ENCODE results near the gene SAMD1. TPM values are rescaled to one million over a fixed set of nuclear protein-coding genes. Genes with fewer than 3 reads are reported as not detected.
A peak's percentile ranks its signal among the peaks of the same experiment; 100 is the strongest.

The SAMD1 gene
- total and polyA plus RNA-seq, 9 of the 15 experiments (the other 6 are each of a cell fraction or from before 2014, with no cell fraction given): 2.9 to 96.0 (median 43.5) TPM

DNA sequence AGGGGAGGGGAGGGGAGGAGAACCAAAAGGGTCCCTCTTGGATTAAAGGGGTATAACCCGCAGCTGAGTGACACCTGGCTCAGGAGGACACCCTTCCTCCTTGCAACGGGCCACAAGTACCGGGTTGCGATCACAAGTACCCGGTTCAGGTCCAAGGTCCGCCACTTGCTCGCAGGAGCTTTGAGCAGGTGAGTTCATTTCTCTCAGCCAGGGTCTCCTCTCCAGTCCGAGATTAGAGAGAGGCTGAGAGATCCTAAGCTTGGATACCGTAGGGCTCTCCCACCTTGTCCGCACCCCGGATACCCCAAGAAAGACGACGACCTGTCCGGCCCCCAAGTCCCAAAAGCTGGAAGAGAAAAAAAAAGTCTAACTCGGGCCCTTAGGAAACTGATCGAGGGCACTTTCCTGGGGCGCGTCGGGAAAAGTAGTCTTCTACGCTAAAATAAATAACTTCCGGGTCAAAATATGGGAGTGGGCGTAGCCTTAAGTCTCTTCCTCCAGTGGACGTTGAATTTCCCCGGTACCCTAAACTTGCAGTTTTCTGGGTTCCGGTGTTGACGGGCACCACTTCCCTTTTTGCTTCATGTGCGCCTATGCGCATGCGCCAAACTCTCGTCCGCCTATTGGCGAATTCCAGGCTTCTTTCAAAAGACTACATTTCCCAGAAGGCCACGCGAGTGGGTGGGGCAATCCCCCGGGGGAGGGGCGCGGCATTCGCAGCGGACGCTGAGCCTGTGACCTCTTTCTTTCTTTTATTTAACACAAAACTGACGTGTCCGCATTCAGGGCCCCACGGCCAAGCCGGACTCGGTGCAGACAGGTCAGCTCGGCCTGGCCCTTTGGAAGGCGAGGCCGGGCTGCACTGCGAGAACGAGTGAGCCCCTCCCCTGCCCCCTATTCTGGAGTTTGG lies 9.4 kb downstream of the SAMD1 start (continued):
- TF ChIP-seq, protein P1, sequence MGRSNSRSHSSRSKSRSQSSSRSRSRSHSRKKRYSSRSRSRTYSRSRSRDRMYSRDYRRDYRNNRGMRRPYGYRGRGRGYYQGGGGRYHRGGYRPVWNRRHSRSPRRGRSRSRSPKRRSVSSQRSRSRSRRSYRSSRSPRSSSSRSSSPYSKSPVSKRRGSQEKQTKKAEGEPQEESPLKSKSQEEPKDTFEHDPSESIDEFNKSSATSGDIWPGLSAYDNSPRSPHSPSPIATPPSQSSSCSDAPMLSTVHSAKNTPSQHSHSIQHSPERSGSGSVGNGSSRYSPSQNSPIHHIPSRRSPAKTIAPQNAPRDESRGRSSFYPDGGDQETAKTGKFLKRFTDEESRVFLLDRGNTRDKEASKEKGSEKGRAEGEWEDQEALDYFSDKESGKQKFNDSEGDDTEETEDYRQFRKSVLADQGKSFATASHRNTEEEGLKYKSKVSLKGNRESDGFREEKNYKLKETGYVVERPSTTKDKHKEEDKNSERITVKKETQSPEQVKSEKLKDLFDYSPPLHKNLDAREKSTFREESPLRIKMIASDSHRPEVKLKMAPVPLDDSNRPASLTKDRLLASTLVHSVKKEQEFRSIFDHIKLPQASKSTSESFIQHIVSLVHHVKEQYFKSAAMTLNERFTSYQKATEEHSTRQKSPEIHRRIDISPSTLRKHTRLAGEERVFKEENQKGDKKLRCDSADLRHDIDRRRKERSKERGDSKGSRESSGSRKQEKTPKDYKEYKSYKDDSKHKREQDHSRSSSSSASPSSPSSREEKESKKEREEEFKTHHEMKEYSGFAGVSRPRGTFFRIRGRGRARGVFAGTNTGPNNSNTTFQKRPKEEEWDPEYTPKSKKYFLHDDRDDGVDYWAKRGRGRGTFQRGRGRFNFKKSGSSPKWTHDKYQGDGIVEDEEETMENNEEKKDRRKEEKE (IDR thresholded peaks at IDR 0.05; ENCODE audit: borderline replicate concordance in 1 of 2, control insufficient read depth in 1 of 2, low read depth in 2 of 2, low read length in 1 of 2): peak in 1 of 2 experiments; percentile 76; a peak in 1 of 4 replicates
- TF ChIP-seq, protein P2, sequence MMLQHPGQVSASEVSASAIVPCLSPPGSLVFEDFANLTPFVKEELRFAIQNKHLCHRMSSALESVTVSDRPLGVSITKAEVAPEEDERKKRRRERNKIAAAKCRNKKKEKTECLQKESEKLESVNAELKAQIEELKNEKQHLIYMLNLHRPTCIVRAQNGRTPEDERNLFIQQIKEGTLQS (IDR thresholded peaks at IDR 0.05): no peak
- TF ChIP-seq, protein P2 (CRISPR knock-in tag; conservative IDR thresholded peaks at IDR 0.05): peak; percentile 80; the same call in 1 of the 2 replicates
- TF ChIP-seq RBBP5 (IDR thresholded peaks at IDR 0.05; ENCODE audit: borderline replicate concordance, insufficient read depth, low read length, poor library complexity, severe bottlenecking) (no peak), ZNF282 (CRISPR knock-in tag; IDR thresholded peaks at IDR 0.05) (no peak), RFX7 (CRISPR knock-in tag; IDR thresholded peaks at IDR 0.05) (no peak), PREB (CRISPR knock-in tag; IDR thresholded peaks at IDR 0.05) (0 out of 2 replicates have a peak, but pooled peaks have one; percentile 23), NR2C2 (CRISPR knock-in tag; IDR thresholded peaks at IDR 0.05) (peak; percentile 97), NR2C2 (tag; IDR thresholded peaks at IDR 0.05) (peak; percentile 100), NFATC3 (IDR thresholded peaks at IDR 0.05) (no peak), MTA3 (IDR thresholded peaks at IDR 0.05; ENCODE audit: borderline replicate concordance) (0 out of 2 replicates have a peak, but pooled peaks have one; percentile 42), SMC3 (conservative IDR thresholded peaks at IDR 0.05; ENCODE audit: insufficient read depth, low read depth, low read length) (no peak)
- TF ChIP-seq, protein P3, sequence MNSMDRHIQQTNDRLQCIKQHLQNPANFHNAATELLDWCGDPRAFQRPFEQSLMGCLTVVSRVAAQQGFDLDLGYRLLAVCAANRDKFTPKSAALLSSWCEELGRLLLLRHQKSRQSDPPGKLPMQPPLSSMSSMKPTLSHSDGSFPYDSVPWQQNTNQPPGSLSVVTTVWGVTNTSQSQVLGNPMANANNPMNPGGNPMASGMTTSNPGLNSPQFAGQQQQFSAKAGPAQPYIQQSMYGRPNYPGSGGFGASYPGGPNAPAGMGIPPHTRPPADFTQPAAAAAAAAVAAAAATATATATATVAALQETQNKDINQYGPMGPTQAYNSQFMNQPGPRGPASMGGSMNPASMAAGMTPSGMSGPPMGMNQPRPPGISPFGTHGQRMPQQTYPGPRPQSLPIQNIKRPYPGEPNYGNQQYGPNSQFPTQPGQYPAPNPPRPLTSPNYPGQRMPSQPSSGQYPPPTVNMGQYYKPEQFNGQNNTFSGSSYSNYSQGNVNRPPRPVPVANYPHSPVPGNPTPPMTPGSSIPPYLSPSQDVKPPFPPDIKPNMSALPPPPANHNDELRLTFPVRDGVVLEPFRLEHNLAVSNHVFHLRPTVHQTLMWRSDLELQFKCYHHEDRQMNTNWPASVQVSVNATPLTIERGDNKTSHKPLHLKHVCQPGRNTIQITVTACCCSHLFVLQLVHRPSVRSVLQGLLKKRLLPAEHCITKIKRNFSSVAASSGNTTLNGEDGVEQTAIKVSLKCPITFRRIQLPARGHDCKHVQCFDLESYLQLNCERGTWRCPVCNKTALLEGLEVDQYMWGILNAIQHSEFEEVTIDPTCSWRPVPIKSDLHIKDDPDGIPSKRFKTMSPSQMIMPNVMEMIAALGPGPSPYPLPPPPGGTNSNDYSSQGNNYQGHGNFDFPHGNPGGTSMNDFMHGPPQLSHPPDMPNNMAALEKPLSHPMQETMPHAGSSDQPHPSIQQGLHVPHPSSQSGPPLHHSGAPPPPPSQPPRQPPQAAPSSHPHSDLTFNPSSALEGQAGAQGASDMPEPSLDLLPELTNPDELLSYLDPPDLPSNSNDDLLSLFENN (IDR thresholded peaks at IDR 0.05; ENCODE audit: low read depth in 2 of 2, low read length in 2 of 2): no peak
- TF ChIP-seq, protein P4, sequence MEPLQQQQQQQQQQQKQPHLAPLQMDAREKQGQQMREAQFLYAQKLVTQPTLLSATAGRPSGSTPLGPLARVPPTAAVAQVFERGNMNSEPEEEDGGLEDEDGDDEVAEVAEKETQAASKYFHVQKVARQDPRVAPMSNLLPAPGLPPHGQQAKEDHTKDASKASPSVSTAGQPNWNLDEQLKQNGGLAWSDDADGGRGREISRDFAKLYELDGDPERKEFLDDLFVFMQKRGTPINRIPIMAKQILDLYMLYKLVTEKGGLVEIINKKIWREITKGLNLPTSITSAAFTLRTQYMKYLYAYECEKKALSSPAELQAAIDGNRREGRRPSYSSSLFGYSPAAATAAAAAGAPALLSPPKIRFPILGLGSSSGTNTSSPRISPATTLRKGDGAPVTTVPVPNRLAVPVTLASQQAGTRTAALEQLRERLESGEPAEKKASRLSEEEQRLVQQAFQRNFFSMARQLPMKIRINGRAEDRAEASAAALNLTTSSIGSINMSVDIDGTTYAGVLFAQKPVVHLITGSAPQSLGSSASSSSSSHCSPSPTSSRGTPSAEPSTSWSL (CRISPR knock-in tag; IDR thresholded peaks at IDR 0.05; ENCODE audit: borderline replicate concordance): no peak
